ENCODE data around the gene MACROD2. TPM values are rescaled to one million over a fixed set of nuclear protein-coding genes. Genes with fewer than 3 reads are reported as not detected.

Gene MACROD2
- total and polyA plus RNA-seq, 2 of the 4 experiments (the other 2 are of a cell fraction) = not detected

DNA sequence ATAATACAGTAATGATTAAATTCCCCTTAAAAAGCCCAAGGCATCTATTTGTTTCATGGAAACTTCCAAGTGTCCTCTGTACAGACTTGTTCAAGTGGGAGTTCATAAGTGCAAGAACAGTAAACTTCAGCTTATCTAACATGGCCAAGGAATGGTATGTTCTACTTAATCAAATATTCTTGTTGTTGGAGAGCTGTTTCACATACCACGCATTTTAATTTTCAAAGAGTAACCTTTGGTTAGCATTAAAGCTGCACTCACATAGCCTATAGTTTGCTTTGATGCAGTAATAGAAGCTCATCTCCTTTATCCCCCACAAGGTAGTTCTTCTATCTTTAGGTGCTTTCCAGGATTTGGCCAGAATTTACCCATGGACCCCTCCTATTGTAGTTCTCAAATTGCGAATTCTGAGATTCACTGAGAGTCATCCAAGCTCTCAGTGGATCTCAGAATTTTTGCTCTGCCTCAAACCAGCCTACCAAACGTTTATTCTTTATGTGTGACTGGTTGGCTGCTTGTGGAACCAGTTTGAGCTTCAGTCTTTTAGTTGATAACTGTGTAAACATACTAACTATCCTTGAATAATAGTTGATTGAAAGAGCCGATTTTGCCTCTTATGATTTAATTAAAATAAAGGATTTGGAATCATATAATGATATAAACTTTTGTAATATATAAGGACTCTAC lies 1010.1 kb downstream of the MACROD2 start:
- Histone ChIP-seq H4K5ac (ENCODE audit: low read depth, low read length) (no peak overlapping the region), H3K4ac (ENCODE audit: low read depth, low read length) (no peak overlapping the region), H3K27me3 (ENCODE audit: control insufficient read depth, insufficient read depth, low read length) (no peaks in the 10 kb centered on the region), H3K23ac (ENCODE audit: low read depth, low read length) (no peak overlapping the region), H3K56ac (ENCODE audit: extremely low read depth, insufficient read depth, low read length) (no peak overlapping the region), H2BK5ac (ENCODE audit: low read depth, low read length, poor library complexity, severe bottlenecking) (no peak overlapping the region), H4K8ac (ENCODE audit: low read depth in 2 of 2, low read length in 2 of 2) (no peak overlapping the region), H3K27ac (ENCODE audit: insufficient read depth, low read length) (no peak overlapping the region), H3K4me3 (ENCODE audit: insufficient read depth, low read depth, low read length) (no peak overlapping the region), H2BK15ac (ENCODE audit: low read depth, low read length) (no peak overlapping the region), H2AK9ac (replicated peaks; ENCODE audit: low read depth, low read length, poor library complexity) (no peak overlapping the region), H4K20me1 (ENCODE audit: insufficient read depth, low read length) (no peaks in the 10 kb centered on the region), H3K18ac (ENCODE audit: low read depth, low read length) (no peak overlapping the region), H3K9ac (ENCODE audit: low read depth, low read length) (no peak overlapping the region), H3K4me1 (ENCODE audit: control insufficient read depth, insufficient read depth, low read length) (no peaks in the 10 kb centered on the region), H3K9me1 (ENCODE audit: insufficient read depth, low read length) (no peaks in the 10 kb centered on the region), H3K9me3 (ENCODE audit: control insufficient read depth, insufficient read depth, low read length) (peaks cover 2% of the 10 kb centered on the region; the same call in 1 of the 2 replicates), H3K4me2 (ENCODE audit: low read depth, low read length) (no peak overlapping the region), H2BK120ac (ENCODE audit: low read depth, low read length) (no peak overlapping the region), H2BK20ac (ENCODE audit: low read depth, low read length) (no peak overlapping the region), H3K14ac (replicated peaks; ENCODE audit: low read depth, low read length) (no peak overlapping the region), H2AFZ (replicated peaks; ENCODE audit: low read length, poor library complexity) (no peak overlapping the region), H3K79me1 (ENCODE audit: low read depth in 1 of 2, low read length in 2 of 2) (no peaks in the 10 kb centered on the region), H4K91ac (ENCODE audit: insufficient read depth, low read depth, low read length) (no peak overlapping the region), H3K36me3 (ENCODE audit: control insufficient read depth, insufficient read depth, low read length) (no peaks in the 10 kb centered on the region), H2AK5ac (ENCODE audit: low read depth, low read length) (no peak overlapping the region)
- ATAC-seq (ENCODE audit: low read depth) (no peak), DNase-seq (no peak)
- ChIA-PET CTCF (no interaction called here), POLR2A (ENCODE audit: unreplicated experiment) (no interaction called here)
- no peak for TF ChIP-seq RFX5 (IDR thresholded peaks at IDR 0.05; ENCODE audit: low read depth, low read length)
- TF ChIP-seq, protein P1, sequence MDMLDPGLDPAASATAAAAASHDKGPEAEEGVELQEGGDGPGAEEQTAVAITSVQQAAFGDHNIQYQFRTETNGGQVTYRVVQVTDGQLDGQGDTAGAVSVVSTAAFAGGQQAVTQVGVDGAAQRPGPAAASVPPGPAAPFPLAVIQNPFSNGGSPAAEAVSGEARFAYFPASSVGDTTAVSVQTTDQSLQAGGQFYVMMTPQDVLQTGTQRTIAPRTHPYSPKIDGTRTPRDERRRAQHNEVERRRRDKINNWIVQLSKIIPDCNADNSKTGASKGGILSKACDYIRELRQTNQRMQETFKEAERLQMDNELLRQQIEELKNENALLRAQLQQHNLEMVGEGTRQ (IDR thresholded peaks at IDR 0.05; ENCODE audit: low read depth, low read length) = no peak
- TF ChIP-seq RCOR1 (IDR thresholded peaks at IDR 0.05; ENCODE audit: insufficient replicate concordance, low read length) = no peak
- TF ChIP-seq BHLHE40 (IDR thresholded peaks at IDR 0.05; ENCODE audit: low read depth, low read length) = no peak
- no peak for TF ChIP-seq ELK1 (IDR thresholded peaks at IDR 0.05; ENCODE audit: borderline replicate concordance, low read depth, low read length)
- no peak for TF ChIP-seq NFE2L2 (IDR thresholded peaks at IDR 0.05; ENCODE audit: low read depth, low read length)
- TF ChIP-seq RAD21 (IDR thresholded peaks at IDR 0.05; ENCODE audit: low read length) = no peak
- TF ChIP-seq SMC3 (IDR thresholded peaks at IDR 0.05; ENCODE audit: low read depth, low read length) = no peak
- TF ChIP-seq MAFK (IDR thresholded peaks at IDR 0.05; ENCODE audit: low read depth, low read length) = no peak
- TF ChIP-seq POLR2A (IDR thresholded peaks at IDR 0.05; ENCODE audit: low read depth, low read length) = no peak
- no peak for TF ChIP-seq CHD1 (IDR thresholded peaks at IDR 0.05; ENCODE audit: low read depth, low read length)
- no peak for TF ChIP-seq CEBPB (IDR thresholded peaks at IDR 0.05; ENCODE audit: low read depth, low read length)
- TF ChIP-seq FOS (IDR thresholded peaks at IDR 0.05; ENCODE audit: low read depth, low read length) = no peak
- no peak for TF ChIP-seq MAZ (IDR thresholded peaks at IDR 0.05; ENCODE audit: borderline replicate concordance, low read depth, low read length)
- intact Hi-C loops (cut with micrococcal nuclease) = no loop called here
- dilution Hi-C loops (cut with HindIII; ENCODE audit: low sequenced_read_pairs, unreplicated experiment) = no loop called here
- in situ Hi-C loops (cut with MboI; ENCODE audit: low sequenced_read_pairs) = no loop called here
- BruUV-seq (replicated peaks) = no TSS peak
- no CpG with 5 or more reads among the region's 4 CpGs for WGBS, 2 experiments (ENCODE audit: extremely low coverage in 2 of 2, insufficient read length in 1 of 2)

All from IMR-90 (cell line).